WTC11 (cell line): Measurements from ENCODE around the gene BEND6. TPM values are rescaled to one million over a fixed set of nuclear protein-coding genes. Genes with fewer than 3 reads are reported as not detected.

Source experiments
- ATAC-seq: fragments of 200-7000 bp; cut with Tn5 transposase; 2 replicates; pipeline ENCODE4 v1.10.0; 2021; ENCODE audit warnings: mild to moderate bottlenecking, moderate library complexity
- CTCF ChIA-PET: fragments of 300-600 bp; sonication (Branson Sonifier 250); formaldehyde crosslinking; loops from one replicate; lab custom pipeline; 2021; ENCODE audit warnings: antibody characterized with exemption; lab: Charles Lee
- POLR2A ChIA-PET: fragments of 350-600 bp; sonication (Branson Sonifier 250); formaldehyde crosslinking; loops from one replicate; lab custom pipeline; 2021; ENCODE audit warnings: antibody characterized with exemption; lab: Charles Lee
- DNase-seq: peaks from one replicate; pipeline ENCODE4 v3.0.0; 2021; ENCODE audit warnings: low spot score
- H3K27ac Mint-ChIP-seq: 2 replicates; pipeline ENCODE4 v1.8.0; 2021; ENCODE audit warnings: mixed read lengths
- H3K27me3 Mint-ChIP-seq: 2 replicates; pipeline ENCODE4 v1.8.0; 2021; ENCODE audit warnings: low read depth, mild to moderate bottlenecking, moderate library complexity, mixed read lengths
- H3K36me3 Mint-ChIP-seq: 2 replicates; pipeline ENCODE4 v1.8.0; 2021; ENCODE audit warnings: mixed read lengths
- H3K4me1 Mint-ChIP-seq: 2 replicates; pipeline ENCODE4 v1.8.0; 2022; ENCODE audit warnings: mixed read lengths
- H3K4me3 Mint-ChIP-seq: 2 replicates; pipeline ENCODE4 v1.8.0; 2021; ENCODE audit warnings: mild to moderate bottlenecking, moderate library complexity, mixed read lengths
- H3K9me3 Mint-ChIP-seq: 2 replicates; pipeline ENCODE4 v1.8.0; 2021; ENCODE audit warnings: mixed read lengths
- ELF4 ChIP-seq: sonication (generic); formaldehyde crosslinking; IDR thresholded peaks from 2 replicates; pipeline ENCODE4 v1.8.1; 2022; ENCODE audit warnings: low read depth, mild to moderate bottlenecking, moderate library complexity, missing genetic modification reagents
- ESRRA ChIP-seq: sonication (generic); formaldehyde crosslinking; IDR thresholded peaks from 2 replicates; pipeline ENCODE4 v1.8.1; 2022; ENCODE audit warnings: mild to moderate bottlenecking, missing genetic modification reagents, borderline replicate concordance
- FOXP1 ChIP-seq: sonication (generic); formaldehyde crosslinking; IDR thresholded peaks from 2 replicates; pipeline ENCODE4 v1.8.0; 2022; ENCODE audit warnings: missing genetic modification reagents, mild to moderate bottlenecking, moderate library complexity, borderline replicate concordance
- KAT7 ChIP-seq: sonication (generic); formaldehyde crosslinking; IDR thresholded peaks from 2 replicates; pipeline ENCODE4 v1.8.1; 2023; ENCODE audit warnings: missing genetic modification reagents, mild to moderate bottlenecking, borderline replicate concordance
- MLX ChIP-seq: sonication (generic); formaldehyde crosslinking; IDR thresholded peaks from 2 replicates; pipeline ENCODE4 v1.8.1; 2023; ENCODE audit warnings: mild to moderate bottlenecking, missing genetic modification reagents, moderate library complexity
- NR2C2 ChIP-seq: sonication (generic); formaldehyde crosslinking; IDR thresholded peaks from 2 replicates; pipeline ENCODE4 v1.8.0; 2022; ENCODE audit warnings: mild to moderate bottlenecking, missing genetic modification reagents
- PRRX2 ChIP-seq: fragments of 250-450 bp; sonication (Bioruptor Pico); IDR thresholded peaks from 2 replicates; pipeline ENCODE4 v1.8.0; 2021; ENCODE audit warnings: mild to moderate bottlenecking
- TEAD1 ChIP-seq: sonication (generic); formaldehyde crosslinking; IDR thresholded peaks from 2 replicates; pipeline ENCODE4 v1.8.0; 2022; ENCODE audit warnings: mild to moderate bottlenecking, missing genetic modification reagents
- TP53 ChIP-seq: sonication (generic); formaldehyde crosslinking; IDR thresholded peaks from 2 replicates; pipeline ENCODE4 v1.8.1; 2023; ENCODE audit warnings: mild to moderate bottlenecking, missing genetic modification reagents
- ZNF138 ChIP-seq: sonication (generic); formaldehyde crosslinking; conservative IDR thresholded peaks from 2 replicates; pipeline ENCODE4 v1.8.1; 2022; ENCODE audit warnings: mild to moderate bottlenecking, moderate library complexity, missing genetic modification reagents
- ZNF232 ChIP-seq: sonication (generic); formaldehyde crosslinking; IDR thresholded peaks from 2 replicates; pipeline ENCODE4 v1.8.0; 2022; ENCODE audit warnings: mild to moderate bottlenecking, missing genetic modification reagents
- ZNF416 ChIP-seq: fragments of 250-450 bp; sonication (Bioruptor Pico); IDR thresholded peaks from 2 replicates; pipeline ENCODE4 v1.9.0; 2021; ENCODE audit warnings: mild to moderate bottlenecking, inconsistent platforms
- ZNF512 ChIP-seq: sonication (generic); formaldehyde crosslinking; IDR thresholded peaks from 2 replicates; pipeline ENCODE4 v1.8.1; 2022; ENCODE audit warnings: missing genetic modification reagents, borderline replicate concordance
- total RNA-seq: library from RNA; stranded (reverse); gene quantifications from 3 replicates; pipeline ENCODE4 v1.2.3, GENCODE V29; 2021
- TF ChIP-seq, protein P1 (sequence below): sonication (generic); formaldehyde crosslinking; IDR thresholded peaks from 2 replicates; pipeline ENCODE4 v1.8.0; 2023; ENCODE audit warnings: mild to moderate bottlenecking, missing genetic modification reagents
- TF ChIP-seq, protein P2 (sequence below): sonication (generic); formaldehyde crosslinking; IDR thresholded peaks from 2 replicates; pipeline ENCODE4 v1.8.1; 2022; ENCODE audit warnings: low read depth, missing genetic modification reagents, borderline replicate concordance

The BEND6 gene
- total RNA-seq, 1 experiment from 2014 or later: 1.5 TPM

DNA sequence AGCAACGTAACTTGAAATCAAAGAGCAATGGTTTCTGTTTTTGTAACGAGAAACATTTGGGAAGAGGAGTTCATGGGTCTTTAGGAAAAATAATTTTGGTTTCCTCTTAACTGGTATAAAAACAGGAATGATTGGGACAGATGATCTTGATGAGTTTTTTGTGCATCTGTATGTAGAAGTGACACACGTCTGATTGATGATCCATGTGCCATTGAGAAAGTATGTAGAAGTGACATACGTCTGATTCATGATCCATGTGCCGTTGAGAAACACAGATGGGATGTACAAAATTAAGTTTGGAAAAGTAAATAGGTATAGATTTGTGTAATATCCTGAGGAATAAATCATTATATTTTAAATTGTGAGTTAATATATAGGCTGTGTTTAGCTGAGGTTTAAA, 93.7 kb downstream of the BEND6 start (continued):
- TF ChIP-seq ZNF416 (CRISPR knock-in tag) (no peak), FOXP1 (CRISPR knock-in tag) (no peak), ZNF512 (CRISPR knock-in tag) (no peak), ZNF232 (CRISPR knock-in tag) (no peak), ZNF138 (CRISPR knock-in tag) (no peak), ESRRA (CRISPR knock-in tag) (no peak)

DNA sequence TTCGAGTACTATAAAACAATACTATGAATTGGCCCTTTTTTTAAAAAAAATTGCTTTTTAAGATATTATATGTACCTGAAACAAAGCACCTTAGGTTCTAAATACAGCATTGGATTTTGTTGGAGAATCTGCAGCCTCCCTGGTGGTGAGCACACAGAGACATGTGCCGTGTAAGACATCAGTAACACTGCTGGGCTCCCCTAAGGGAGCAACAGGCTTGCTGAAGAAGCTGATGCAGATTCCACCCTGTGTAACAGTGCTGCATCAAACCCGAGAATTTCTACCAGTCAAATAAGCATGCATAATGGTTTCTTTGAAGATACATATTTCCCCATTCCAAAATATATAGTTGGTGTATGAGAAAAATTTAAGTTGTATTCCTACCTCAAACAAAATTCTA, 108.9 kb downstream of the BEND6 start:
- CTCF ChIA-PET: no interaction called here

GRCh38 chr6:57064809-57065208, 109.9 kb downstream of the BEND6 start:
- POLR2A ChIA-PET: no interaction called here
- Mint-ChIP-seq H3K27me3 (peaks cover 41% of the 10 kb centered on the region), H3K9me3 (0 out of 2 replicates have a peak, but pooled peaks cover 4% of the 10 kb centered on the region), H3K27ac (no peak overlapping the region), H3K4me1 (peaks cover 10% of the 10 kb centered on the region), H3K4me3 (no peak overlapping the region), H3K36me3 (0 out of 2 replicates have a peak, but pooled peaks cover 9% of the 10 kb centered on the region)
- no peak for ATAC-seq
- CTCF ChIA-PET: no interaction called here
- TF ChIP-seq TEAD1 (CRISPR knock-in tag) (no peak), ESRRA (CRISPR knock-in tag) (no peak), KAT7 (no peak), TP53 (CRISPR knock-in tag) (no peak), PRRX2 (CRISPR knock-in tag) (no peak)
- TF ChIP-seq, protein P1, sequence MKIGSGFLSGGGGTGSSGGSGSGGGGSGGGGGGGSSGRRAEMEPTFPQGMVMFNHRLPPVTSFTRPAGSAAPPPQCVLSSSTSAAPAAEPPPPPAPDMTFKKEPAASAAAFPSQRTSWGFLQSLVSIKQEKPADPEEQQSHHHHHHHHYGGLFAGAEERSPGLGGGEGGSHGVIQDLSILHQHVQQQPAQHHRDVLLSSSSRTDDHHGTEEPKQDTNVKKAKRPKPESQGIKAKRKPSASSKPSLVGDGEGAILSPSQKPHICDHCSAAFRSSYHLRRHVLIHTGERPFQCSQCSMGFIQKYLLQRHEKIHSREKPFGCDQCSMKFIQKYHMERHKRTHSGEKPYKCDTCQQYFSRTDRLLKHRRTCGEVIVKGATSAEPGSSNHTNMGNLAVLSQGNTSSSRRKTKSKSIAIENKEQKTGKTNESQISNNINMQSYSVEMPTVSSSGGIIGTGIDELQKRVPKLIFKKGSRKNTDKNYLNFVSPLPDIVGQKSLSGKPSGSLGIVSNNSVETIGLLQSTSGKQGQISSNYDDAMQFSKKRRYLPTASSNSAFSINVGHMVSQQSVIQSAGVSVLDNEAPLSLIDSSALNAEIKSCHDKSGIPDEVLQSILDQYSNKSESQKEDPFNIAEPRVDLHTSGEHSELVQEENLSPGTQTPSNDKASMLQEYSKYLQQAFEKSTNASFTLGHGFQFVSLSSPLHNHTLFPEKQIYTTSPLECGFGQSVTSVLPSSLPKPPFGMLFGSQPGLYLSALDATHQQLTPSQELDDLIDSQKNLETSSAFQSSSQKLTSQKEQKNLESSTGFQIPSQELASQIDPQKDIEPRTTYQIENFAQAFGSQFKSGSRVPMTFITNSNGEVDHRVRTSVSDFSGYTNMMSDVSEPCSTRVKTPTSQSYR (CRISPR knock-in tag): no peak
- TF ChIP-seq, protein P2, sequence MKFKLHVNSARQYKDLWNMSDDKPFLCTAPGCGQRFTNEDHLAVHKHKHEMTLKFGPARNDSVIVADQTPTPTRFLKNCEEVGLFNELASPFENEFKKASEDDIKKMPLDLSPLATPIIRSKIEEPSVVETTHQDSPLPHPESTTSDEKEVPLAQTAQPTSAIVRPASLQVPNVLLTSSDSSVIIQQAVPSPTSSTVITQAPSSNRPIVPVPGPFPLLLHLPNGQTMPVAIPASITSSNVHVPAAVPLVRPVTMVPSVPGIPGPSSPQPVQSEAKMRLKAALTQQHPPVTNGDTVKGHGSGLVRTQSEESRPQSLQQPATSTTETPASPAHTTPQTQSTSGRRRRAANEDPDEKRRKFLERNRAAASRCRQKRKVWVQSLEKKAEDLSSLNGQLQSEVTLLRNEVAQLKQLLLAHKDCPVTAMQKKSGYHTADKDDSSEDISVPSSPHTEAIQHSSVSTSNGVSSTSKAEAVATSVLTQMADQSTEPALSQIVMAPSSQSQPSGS (CRISPR knock-in tag): no peak
- no peak for DNase-seq

More for the DNA sequence above, 108.9 kb downstream of the BEND6 start:
- DNase-seq: no peak
- peaks cover under 1% of the 10 kb centered on the region; the same call in 1 of the 2 replicates for H3K4me1 Mint-ChIP-seq
- TF ChIP-seq ELF4 (CRISPR knock-in tag): no peak
- TF ChIP-seq MLX (CRISPR knock-in tag): no peak
- TF ChIP-seq NR2C2 (CRISPR knock-in tag): no peak
- TF ChIP-seq, all 79 proteins: peak for 0
- POLR2A ChIA-PET: no interaction called here
- Mint-ChIP-seq H3K36me3 (0 out of 2 replicates have a peak, but pooled peaks cover 9% of the 10 kb centered on the region), H3K4me3 (no peak overlapping the region), H3K27ac (no peak overlapping the region), H3K27me3 (peaks cover 31% of the 10 kb centered on the region), H3K9me3 (0 out of 2 replicates have a peak, but pooled peaks cover 4% of the 10 kb centered on the region)
- ATAC-seq: no peak; the same call in 1 of the 2 replicates
